GM18909 (cell line): Measurements from ENCODE around the gene KLC1.

Experiments used
- ATAC-seq: cut with Tn5 transposase; IDR thresholded peaks from one replicate; pipeline ENCODE4 v1.9.1; 2021; ENCODE audit warnings: mild to moderate bottlenecking; ENCODE audit not compliant: unreplicated experiment, poor library complexity

KLC1 gene

GRCh38 chr14:103687712-103688111, 58.7 kb downstream of the KLC1 start:
- no peak for ATAC-seq

- no peak for ATAC-seq
Measured at GRCh38 chr14:103688441-103688840, 59.4 kb downstream of the KLC1 start.

GRCh38 chr14:103688906-103689902, 60.2 kb downstream of the KLC1 start:
- ATAC-seq: peak; percentile 46

GRCh38 chr14:103690332-103690731, 61.3 kb downstream of the KLC1 start:
- no peak for ATAC-seq

GRCh38 chr14:103691655-103692054, 62.6 kb downstream of the KLC1 start:
- peak; percentile 72 for ATAC-seq

- peak; percentile 27 for ATAC-seq
Measured at GRCh38 chr14:103692159-103692558, 63.1 kb downstream of the KLC1 start.

- no peak for ATAC-seq
Measured at GRCh38 chr14:103692871-103693270, 63.9 kb downstream of the KLC1 start.

GRCh38 chr14:103693515-103693914, 64.5 kb downstream of the KLC1 start:
- ATAC-seq: no peak

GRCh38 chr14:103694572-103695026, 65.6 kb downstream of the KLC1 start:
- ATAC-seq: no peak

- no peak for ATAC-seq
Measured at GRCh38 chr14:103695296-103696069, 66.5 kb downstream of the KLC1 start.

GRCh38 chr14:103696070-103696402, 67.0 kb downstream of the KLC1 start:
- ATAC-seq: no peak

- ATAC-seq: no peak
Measured at GRCh38 chr14:103696466-103697071, 67.6 kb downstream of the KLC1 start.

GRCh38 chr14:103697206-103697602, 68.2 kb downstream of the KLC1 start:
- ATAC-seq: no peak

- ATAC-seq: no peak
Measured at GRCh38 chr14:103697603-103698379, 68.8 kb downstream of the KLC1 start.

- no peak for ATAC-seq
Measured at GRCh38 chr14:103698380-103699260, 69.6 kb downstream of the KLC1 start.

- ATAC-seq: no peak
Measured at GRCh38 chr14:103699261-103699661, 70.2 kb downstream of the KLC1 start.

- ATAC-seq: no peak
Measured at GRCh38 chr14:103699901-103700752, 71.1 kb downstream of the KLC1 start.
